Limb (tissue), 2 donors: Measurements from ENCODE around the gene TUBB2A.
"Not testable (repeated sequence)": the region's sequence is repeated elsewhere in the genome, so short reads cannot be mapped to it uniquely, and the experiment has no call there.

Experiments used
- DNase-seq, 2 donors: peaks; one replicate each; pipeline ENCODE4 v3.0.0-alpha.2; 2016; ENCODE audit errors: extremely low spot score in 2 of 2

Gene TUBB2A

GRCh38 chr6:3157131-3157933 lies at the start of gene TUBB2A:
Gene TUBB2A (minus strand): TSS chr6:3157544. CDS start chr6:3157463, 81 bp downstream.
- DNase-seq: peak; percentile 85 to 96

GRCh38 chr6:3206339-3207015 lies 49.1 kb upstream of the TUBB2A start:
- DNase-seq: no peak

- no peak for DNase-seq
Observed at GRCh38 chr6:3205913-3206312, 48.6 kb upstream of the TUBB2A start.

- no peak for DNase-seq
Observed at GRCh38 chr6:3204921-3205320, 47.6 kb upstream of the TUBB2A start.

GRCh38 chr6:3202999-3203696 lies 45.8 kb upstream of the TUBB2A start:
- no peak for DNase-seq

GRCh38 chr6:3201388-3201787 lies 44.0 kb upstream of the TUBB2A start:
- DNase-seq: no peak

- DNase-seq: no peak
Observed at GRCh38 chr6:3200682-3201081, 43.3 kb upstream of the TUBB2A start.

GRCh38 chr6:3199382-3199781 lies 42.0 kb upstream of the TUBB2A start:
- DNase-seq: no peak

GRCh38 chr6:3197734-3198133 lies 40.4 kb upstream of the TUBB2A start:
- not testable (repeated sequence) for DNase-seq

- DNase-seq: no peak
Observed at GRCh38 chr6:3196770-3197169, 39.4 kb upstream of the TUBB2A start.

GRCh38 chr6:3195695-3196497 lies 38.6 kb upstream of the TUBB2A start:
- peak in 1 of 2 donors; percentile 75 for DNase-seq

- no peak for DNase-seq
Observed at GRCh38 chr6:3195420-3195694, 38.0 kb upstream of the TUBB2A start.

GRCh38 chr6:3194535-3195419 lies 37.4 kb upstream of the TUBB2A start:
- DNase-seq: peak; percentile 64 to 76

GRCh38 chr6:3193102-3193849 lies 35.9 kb upstream of the TUBB2A start:
- DNase-seq: no peak

- DNase-seq: no peak
Observed at GRCh38 chr6:3190779-3191178, 33.4 kb upstream of the TUBB2A start.

- no peak for DNase-seq
Observed at GRCh38 chr6:3190056-3190455, 32.7 kb upstream of the TUBB2A start.

- DNase-seq: not testable (repeated sequence)
Observed at GRCh38 chr6:3189192-3189591, 31.8 kb upstream of the TUBB2A start.

- no peak for DNase-seq
Observed at GRCh38 chr6:3188262-3188661, 30.9 kb upstream of the TUBB2A start.

GRCh38 chr6:3186974-3187382 lies 29.6 kb upstream of the TUBB2A start:
- DNase-seq: no peak

- DNase-seq: no peak
Observed at GRCh38 chr6:3183066-3183465, 25.7 kb upstream of the TUBB2A start.
